Activated CD4-positive, CD25-positive, alpha-beta regulatory T cell (primary cell): ENCODE results near the gene MC3R.
"Not testable (repeated sequence)": the region's sequence is repeated elsewhere in the genome, so short reads cannot be mapped to it uniquely, and the experiment has no call there.

Experiments
- DNase-seq, 4 experiments: peaks; one replicate each; lab custom pipeline; 2025; lab: John Stamatoyannopoulos, UW

MC3R gene

DNA sequence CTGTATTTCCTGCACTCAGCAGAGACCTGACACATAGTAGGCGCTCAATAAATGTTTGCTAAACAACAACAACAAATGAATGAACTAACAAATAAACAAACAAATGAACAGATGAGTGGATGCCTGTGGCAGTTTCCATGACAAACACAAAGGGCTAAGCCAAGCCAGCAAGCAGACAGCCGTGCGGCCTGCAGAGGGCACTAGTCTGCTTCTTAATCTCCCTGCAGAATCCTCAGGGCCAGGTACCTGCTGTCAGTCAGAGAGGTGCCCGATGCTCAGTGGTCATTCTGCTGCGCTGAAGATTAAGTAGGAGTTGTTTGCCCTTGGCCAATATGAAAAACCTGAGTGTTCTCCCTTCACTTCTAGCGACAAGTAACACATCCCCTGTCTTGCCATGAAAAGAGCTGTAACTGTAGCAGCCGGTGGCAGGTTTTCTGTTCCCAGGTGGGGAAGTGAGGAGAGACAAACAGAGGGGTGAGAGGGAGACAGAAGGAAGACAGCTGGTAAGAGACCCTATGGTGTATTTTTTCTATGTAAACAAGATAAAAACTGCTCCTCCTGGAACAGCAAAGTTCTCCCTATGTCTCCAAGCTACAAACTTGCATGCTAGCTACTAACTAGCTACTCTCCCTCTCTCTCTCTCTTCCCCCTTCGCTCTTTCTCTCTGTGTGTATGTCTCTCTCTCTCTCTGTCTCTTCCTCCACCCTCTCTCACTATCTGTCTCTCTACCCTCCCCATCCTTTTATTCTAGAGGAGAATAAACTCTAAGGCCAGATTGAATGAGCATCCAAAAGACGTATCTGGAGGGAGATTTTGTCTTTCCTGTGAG, at the start of gene MC3R:
Gene MC3R, plus strand, starts transcription at position 779 of the 829 bp plus-strand sequence. CDS start 112 bp downstream, outside the sequence.
- DNase-seq: no peak

DNA sequence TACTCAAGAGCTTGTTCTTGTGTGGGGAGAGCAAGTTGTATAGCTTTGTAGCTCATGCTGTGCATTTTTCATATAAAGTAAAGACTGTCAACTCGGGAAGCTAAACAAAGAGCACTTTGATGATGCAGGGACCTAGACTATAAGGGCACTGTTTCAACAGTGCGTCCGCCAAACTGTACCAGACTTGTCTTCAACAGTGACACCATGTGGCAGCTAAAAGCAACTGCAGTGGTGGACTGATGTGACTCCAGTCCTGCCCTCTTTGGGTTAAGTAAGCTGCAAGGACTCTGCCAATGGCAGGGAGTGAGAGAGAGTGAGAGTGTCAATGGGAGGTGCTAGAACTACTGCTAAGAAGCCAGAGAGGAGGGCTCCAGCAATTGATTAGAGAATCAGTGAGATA, 48.1 kb upstream of the MC3R start:
- no peak for DNase-seq

GRCh38 chr20:56202493-56203077, 45.9 kb upstream of the MC3R start:
- DNase-seq: no peak

DNA sequence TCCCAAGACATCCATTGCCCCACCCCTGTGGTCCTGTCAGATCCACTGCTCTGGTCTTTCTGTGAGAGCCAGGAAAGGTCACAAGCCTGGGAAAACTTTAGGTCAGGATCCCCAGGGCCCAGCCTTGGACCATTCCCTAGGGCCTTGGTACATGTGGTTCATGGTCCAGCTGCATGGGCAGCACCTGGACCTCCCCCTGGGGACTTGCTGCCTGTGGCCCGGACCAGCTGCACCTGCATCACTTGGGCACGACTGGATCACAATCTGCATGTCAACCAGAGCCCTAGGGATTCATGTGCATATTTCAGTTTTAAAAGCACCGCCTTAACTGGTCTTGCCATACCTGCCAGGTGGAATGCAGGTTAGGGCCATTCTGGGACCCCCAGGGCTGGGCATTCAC, 44.3 kb upstream of the MC3R start:
- DNase-seq: no peak

DNA sequence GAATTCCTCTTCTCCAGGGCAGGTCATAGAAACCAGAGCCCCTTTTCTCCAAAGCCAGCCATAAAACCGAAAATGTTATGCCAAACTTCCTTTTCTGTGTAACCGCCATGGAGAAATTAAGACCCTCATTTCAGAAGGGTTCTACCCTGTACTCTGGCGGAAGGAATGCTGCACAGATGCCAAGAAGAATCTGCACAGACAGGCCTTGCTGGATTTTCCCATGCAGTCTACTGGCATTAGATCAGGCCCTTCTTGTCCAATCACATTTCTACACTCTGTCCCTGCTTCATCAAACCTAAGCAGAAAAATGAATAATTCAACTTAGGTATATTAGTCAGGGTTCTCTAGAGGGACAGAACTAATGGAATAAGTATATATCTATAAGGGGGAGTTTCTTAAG, 43.2 kb upstream of the MC3R start:
- DNase-seq: no peak

DNA sequence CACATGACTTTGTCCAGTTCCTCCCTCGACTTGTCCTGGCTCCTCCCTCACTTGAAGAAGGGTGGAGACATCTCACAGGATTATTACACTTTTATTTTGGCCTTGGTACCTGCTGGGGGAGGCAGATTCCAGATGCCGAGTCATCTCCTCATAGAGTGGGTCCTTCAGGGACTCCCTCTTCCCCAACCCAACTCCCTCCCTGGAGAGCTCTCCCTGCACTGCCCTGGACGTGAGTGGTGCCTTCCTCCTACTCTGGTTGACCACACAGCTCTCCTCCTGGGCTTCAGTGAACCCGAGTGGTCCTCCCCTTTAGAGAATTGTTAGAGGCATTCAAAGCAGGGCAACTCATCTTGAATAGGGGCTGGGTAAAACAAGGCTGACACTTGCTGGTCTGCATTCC, 40.9 kb upstream of the MC3R start:
- no peak for DNase-seq

GRCh38 chr20:56208121-56208520, 40.4 kb upstream of the MC3R start:
- DNase-seq: no peak

DNA sequence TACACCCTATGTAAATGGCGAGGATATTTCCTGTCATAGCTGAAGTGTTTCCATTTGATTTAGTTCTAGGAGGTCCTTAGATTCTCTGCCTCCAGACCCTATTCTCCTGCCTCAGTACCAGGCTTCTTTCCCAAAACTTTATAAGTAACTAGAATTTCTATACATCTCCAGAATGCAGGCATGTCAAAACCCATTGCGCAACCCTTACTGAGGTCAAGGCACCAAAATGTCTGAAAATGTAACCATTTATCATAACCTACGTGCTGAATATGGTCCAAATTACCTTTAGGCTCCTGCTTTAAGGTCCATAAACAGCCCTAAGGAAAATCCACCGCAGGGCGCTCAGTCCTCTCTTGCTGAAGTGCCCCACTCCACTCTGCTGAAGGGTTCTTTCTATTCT, 37.5 kb upstream of the MC3R start:
- no peak for DNase-seq

GRCh38 chr20:56212091-56212490, 36.4 kb upstream of the MC3R start:
- DNase-seq: no peak

- DNase-seq: no peak
Observed at GRCh38 chr20:56213321-56213720, 35.2 kb upstream of the MC3R start.

DNA sequence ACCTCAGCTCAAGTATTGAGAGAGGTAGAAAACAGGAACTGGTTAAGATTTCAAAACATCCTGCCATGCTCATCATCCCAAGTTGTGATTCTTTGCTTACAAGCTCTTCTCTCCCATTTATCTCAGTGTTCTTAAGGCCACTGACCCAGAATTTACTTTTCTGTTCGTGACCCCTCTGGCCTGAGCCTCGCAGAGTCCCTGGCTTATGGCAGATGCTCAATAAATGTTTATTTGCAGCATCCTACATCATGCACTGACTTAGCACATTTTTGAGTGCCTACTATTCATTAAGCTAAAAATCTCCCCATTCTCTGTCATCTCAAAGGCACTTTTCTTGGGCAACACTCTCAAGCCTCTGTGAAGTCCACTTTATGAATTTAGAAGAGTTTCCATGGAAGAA, 33.4 kb upstream of the MC3R start:
- no peak for DNase-seq

DNA sequence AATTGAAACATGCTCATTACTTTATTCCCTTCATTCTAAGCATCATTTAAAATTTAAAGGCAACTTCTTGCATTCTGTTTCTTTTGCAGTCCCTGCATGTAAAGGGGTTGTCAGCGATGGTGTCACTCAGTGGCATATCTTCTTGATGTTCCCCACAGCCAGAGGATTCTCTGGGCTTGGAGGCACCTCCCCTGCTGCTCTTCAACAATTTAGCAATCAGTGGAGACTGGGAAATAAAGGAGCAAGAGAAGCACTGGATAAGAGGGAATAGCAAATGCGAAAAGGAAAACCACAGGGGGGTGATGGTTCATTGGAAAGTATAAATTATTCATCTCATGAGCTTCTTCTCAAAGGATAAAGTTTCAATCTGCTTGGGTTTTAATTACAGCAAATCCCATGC, 30.7 kb upstream of the MC3R start:
- DNase-seq: no peak

- DNase-seq: not testable (repeated sequence)
Observed at GRCh38 chr20:56221186-56221585, 27.3 kb upstream of the MC3R start.

DNA sequence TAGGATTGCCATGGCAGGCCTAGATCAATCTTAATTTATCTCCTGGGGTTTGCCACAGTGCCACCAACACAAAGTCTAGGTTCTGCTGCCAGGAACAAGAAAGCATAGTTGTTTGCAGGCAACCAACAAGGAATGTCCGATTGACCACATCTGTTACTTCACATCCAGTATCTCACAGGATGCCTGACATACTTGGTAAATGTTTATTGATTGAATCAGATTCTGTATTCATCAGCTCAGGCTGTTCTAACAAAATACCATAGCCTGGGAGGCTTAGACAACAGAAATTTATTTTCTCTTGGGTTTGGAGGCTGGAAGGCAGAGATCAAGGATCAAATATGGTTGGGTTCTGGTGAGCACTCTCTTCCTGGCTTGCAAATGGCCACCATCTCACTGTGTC, 26.3 kb upstream of the MC3R start:
- DNase-seq: no peak

GRCh38 chr20:56222945-56223344, 25.6 kb upstream of the MC3R start:
- no peak for DNase-seq

- DNase-seq: no peak
Observed at GRCh38 chr20:56223352-56223751, 25.2 kb upstream of the MC3R start.

DNA sequence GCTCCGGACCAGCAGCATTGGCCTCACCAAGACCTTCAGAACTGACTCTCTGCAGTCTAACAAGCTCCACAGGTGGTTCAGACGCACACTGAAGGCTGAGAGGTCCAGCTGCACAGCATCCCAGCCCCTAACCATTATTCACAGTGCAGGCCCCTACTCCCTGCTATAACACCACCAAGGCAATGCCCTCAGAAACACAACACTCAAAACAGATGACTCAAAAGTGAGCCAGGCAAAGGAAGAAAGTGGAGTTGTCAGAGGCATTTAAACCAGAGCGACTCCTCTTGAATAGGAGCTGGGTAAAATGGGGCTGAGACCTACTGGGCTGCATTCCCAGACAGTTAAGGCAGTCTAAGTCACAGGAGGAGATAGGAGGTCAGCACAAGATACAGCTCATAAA, 20.5 kb upstream of the MC3R start:
- DNase-seq: no peak

- DNase-seq: no peak
Observed at GRCh38 chr20:56229812-56230211, 18.7 kb upstream of the MC3R start.

DNA sequence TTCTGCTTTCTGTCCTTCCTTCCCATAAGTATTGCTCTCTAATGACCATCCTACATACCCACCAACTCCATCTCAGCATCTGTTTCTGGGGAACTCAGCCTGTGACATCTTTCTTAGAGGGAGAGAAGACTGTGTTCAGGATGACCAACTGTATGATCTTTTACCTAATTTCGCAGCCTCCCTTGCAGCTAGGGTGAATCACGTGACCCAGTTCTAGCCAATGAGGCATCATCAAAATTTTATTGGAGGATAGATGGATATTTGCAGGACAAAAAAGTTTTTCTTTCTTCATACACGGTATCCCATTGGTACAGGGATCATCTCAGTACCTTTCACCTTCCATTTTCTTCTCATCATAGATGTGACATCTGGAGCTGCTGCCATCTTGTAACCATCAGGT, 14.4 kb upstream of the MC3R start:
- DNase-seq: no peak

DNA sequence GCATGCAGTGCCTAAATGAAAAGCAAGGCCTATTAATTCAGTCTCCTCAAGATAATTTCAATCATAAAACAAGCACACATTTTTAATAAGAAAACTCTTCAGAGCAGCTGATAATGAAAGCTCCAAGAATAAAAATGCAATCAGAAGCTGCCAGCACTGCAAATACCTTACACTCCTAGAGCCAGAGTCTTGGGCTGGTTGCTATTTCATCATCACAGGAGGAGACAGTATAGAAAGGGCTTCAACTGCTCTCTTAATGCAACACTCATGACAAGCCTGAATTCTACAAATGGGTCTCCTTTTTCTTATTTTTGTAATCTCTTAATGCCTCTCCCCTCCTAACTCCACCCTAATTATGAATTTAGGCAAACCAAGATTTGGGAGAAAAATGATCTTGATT, 11.2 kb upstream of the MC3R start:
- no peak for DNase-seq

GRCh38 chr20:56244259-56244658, 4.3 kb upstream of the MC3R start:
- no peak for DNase-seq

GRCh38 chr20:56245761-56246160, 2.8 kb upstream of the MC3R start:
- no peak for DNase-seq

DNA sequence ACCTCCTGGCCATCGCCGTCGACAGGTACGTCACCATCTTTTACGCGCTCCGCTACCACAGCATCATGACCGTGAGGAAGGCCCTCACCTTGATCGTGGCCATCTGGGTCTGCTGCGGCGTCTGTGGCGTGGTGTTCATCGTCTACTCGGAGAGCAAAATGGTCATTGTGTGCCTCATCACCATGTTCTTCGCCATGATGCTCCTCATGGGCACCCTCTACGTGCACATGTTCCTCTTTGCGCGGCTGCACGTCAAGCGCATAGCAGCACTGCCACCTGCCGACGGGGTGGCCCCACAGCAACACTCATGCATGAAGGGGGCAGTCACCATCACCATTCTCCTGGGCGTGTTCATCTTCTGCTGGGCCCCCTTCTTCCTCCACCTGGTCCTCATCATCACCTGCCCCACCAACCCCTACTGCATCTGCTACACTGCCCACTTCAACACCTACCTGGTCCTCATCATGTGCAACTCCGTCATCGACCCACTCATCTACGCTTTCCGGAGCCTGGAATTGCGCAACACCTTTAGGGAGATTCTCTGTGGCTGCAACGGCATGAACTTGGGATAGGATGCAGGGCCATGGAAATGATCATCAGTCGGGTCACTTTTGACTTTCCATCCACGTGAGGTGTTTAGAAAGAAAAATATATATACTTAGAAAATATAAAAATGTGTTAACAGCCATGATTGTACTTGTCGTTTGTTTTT, 868 bp downstream of the MC3R start:
- DNase-seq: no peak
